MG63 (cell line): ENCODE data around the gene RNF152. TPM values are rescaled to one million over a fixed set of nuclear protein-coding genes. Genes with fewer than 3 reads are reported as not detected.

Experiments
- DNase-seq: peaks from one replicate; pipeline ENCODE4 v3.0.0-alpha.2; 2020
- H3K27me3 ChIP-seq: fragments of 250-450 bp; sonication (Bioruptor Pico); 2 replicates; pipeline ENCODE4 v1.5.1; 2020; ENCODE audit warnings: mild to moderate bottlenecking, moderate library complexity
- H3K36me3 ChIP-seq: fragments of 250-450 bp; sonication (Bioruptor Pico); 2 replicates; pipeline ENCODE4 v1.5.1; 2020; ENCODE audit warnings: mild to moderate bottlenecking, moderate library complexity
- H3K4me3 ChIP-seq: fragments of 250-450 bp; sonication (Bioruptor Pico); 2 replicates; pipeline ENCODE4 v1.5.1; 2020; ENCODE audit warnings: mild to moderate bottlenecking, moderate library complexity
- H3K9me3 ChIP-seq: fragments of 250-450 bp; sonication (Bioruptor Pico); 2 replicates; pipeline ENCODE4 v1.5.1; 2020; ENCODE audit warnings: mild to moderate bottlenecking, moderate library complexity
- total RNA-seq: library from RNA; depleted of rRNA; stranded (reverse); fragments of >200 nt; shearing (Covaris generic); gene quantifications from 2 replicates; pipeline ENCODE4 v1.2.3, GENCODE V29; 2014; ENCODE audit warnings: low replicate concordance

The RNF152 gene
- total RNA-seq, 1 experiment from 2014 or later = 1.1 TPM

- Histone ChIP-seq H3K9me3 (no peaks in the 10 kb centered on the region), H3K4me3 (no peak overlapping the region)
- no peak for DNase-seq
These were observed 130.9 kb downstream of the RNF152 start for GRCh38 chr18:61761875-61762274.

More at GRCh38 chr18:61761875-61762274, 130.9 kb downstream of the RNF152 start:
- no peaks in the 10 kb centered on the region for H3K36me3 ChIP-seq
- no peaks in the 10 kb centered on the region for H3K27me3 ChIP-seq
